ENCODE results near the gene PTAFR. TPM values are rescaled to one million over a fixed set of nuclear protein-coding genes. Genes with fewer than 3 reads are reported as not detected.
"Not testable (repeated sequence)": the region's sequence is repeated elsewhere in the genome, so short reads cannot be mapped to it uniquely, and the experiment has no call there.

Gene PTAFR
- total and polyA plus RNA-seq, 12 donors = 0.72 to 11.7 (median 6.4) TPM

GRCh38 chr1:28141685-28142084, 34.8 kb downstream of the PTAFR start:
- intact Hi-C loops (cut with DNase I) = no loop called here
- Histone ChIP-seq H3K4me3 (no peak overlapping the region), H3K27ac (no peak overlapping the region), H3K36me3 (replicated peaks in 1 of 2) (no peaks in the 10 kb centered on the region), H3K9me3 (replicated peaks in 1 of 3) (no peaks in the 10 kb centered on the region), H3K27me3 (no peaks in the 10 kb centered on the region), H3K4me1 (replicated peaks in 1 of 2) (no peaks in the 10 kb centered on the region)
- no peak for TF ChIP-seq POLR2A (IDR thresholded peaks at IDR 0.05)
- no peak for TF ChIP-seq CTCF (IDR thresholded peaks at IDR 0.05)
- 83 to 88% (median 87%) methylated on average over 2 of the region's 2 CpGs for WGBS, 4 donors
- no peak for DNase-seq

GRCh38 chr1:28139866-28140265, 36.6 kb downstream of the PTAFR start:
- H3K27me3 ChIP-seq; intact Hi-C loops (cut with DNase I): not testable (repeated sequence)

GRCh38 chr1:28139025-28139712, 37.3 kb downstream of the PTAFR start:
- Histone ChIP-seq H3K9me3 (replicated peaks in 1 of 3) (no peaks in the 10 kb centered on the region), H3K27ac (peak overlapping the region in 1 of 5 donors; percentile 49), H3K4me1 (replicated peaks in 1 of 2) (no peaks in the 10 kb centered on the region), H3K4me3 (no peak overlapping the region), H3K36me3 (replicated peaks in 1 of 2) (no peaks in the 10 kb centered on the region), H3K27me3 (no peaks in the 10 kb centered on the region)
- intact Hi-C loops (cut with DNase I) = no loop called here
- TF ChIP-seq POLR2A (IDR thresholded peaks at IDR 0.05) = no peak
- TF ChIP-seq CTCF (IDR thresholded peaks at IDR 0.05) = no peak
- 77 to 88% (median 85%) methylated on average over 7 of the region's 7 CpGs for WGBS, 4 donors
- DNase-seq = peak in 2 of 7 donors; percentile 33 to 35

More at GRCh38 chr1:28139866-28140265, 36.6 kb downstream of the PTAFR start:
- H3K4me3 ChIP-seq; H3K4me1 ChIP-seq (replicated peaks in 1 of 2); H3K9me3 ChIP-seq (replicated peaks in 1 of 3); H3K36me3 ChIP-seq (replicated peaks in 1 of 2); DNase-seq: not testable (repeated sequence)
- WGBS, 4 donors = 69 to 73% (median 72%) methylated on average over 8 of the region's 8 CpGs
- peak overlapping the region in 1 of 5 donors; percentile 49 for H3K27ac ChIP-seq

- 72 to 79% (median 74%) methylated on average over 4 of the region's 4 CpGs for WGBS, 4 donors
- H3K4me1 ChIP-seq (replicated peaks in 1 of 2) = no peaks in the 10 kb centered on the region
- intact Hi-C loops (cut with DNase I) = no loop called here
- H3K27ac ChIP-seq = no peak overlapping the region
- H3K36me3 ChIP-seq (replicated peaks in 1 of 2) = no peaks in the 10 kb centered on the region
- H3K9me3 ChIP-seq (replicated peaks in 1 of 3) = no peaks in the 10 kb centered on the region
- H3K27me3 ChIP-seq = no peaks in the 10 kb centered on the region
- no peak for DNase-seq
- no peak for TF ChIP-seq CTCF (IDR thresholded peaks at IDR 0.05)
- TF ChIP-seq POLR2A (IDR thresholded peaks at IDR 0.05) = no peak
- H3K4me3 ChIP-seq = no peak overlapping the region
Observed at GRCh38 chr1:28136922-28137613, 39.4 kb downstream of the PTAFR start.
